DMS53 (cell line): ENCODE measurements around the gene ADAM8.

Experiments
- DNase-seq: peaks from one replicate; lab custom pipeline; 2025; lab: John Stamatoyannopoulos, UW

Gene ADAM8

DNA sequence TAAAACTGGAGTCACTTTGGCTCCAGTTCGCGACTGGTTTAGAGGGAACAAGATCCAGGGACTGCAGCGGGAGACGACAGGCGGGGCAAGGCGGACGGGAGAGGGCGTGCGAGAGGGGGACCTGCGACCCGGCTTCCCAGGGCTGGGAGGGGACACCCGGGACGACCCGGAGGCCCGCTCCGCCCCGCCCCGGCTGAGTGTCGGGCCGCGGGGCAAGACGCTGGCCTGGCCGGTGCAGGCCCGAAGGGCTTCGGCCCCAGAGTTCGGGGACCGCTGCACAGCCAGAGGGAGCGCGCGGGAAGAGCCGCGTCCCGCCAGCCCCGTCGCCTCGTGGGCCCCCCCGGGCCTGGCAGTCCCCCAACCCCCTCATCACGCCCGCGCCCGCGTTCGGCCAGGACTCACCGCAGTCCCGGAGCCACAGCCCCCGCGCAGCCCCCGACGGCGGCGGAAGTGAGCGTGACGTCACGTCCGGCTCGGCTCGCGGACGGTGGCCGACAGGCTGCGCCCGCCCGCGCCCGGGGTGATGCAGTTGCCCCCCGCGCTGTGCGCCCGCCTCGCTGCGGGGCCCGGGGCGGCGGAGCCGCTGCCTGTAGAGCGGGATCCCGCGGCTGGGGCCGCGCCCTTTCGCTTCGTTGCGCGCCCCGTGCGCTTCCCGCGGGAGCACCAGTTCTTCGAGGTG lies 31.9 kb upstream of the ADAM8 start, which contains the start of the genes TUBGCP2 and ZNF511:
Gene TUBGCP2 (minus strand): TSS at position 452 of the 679 bp plus-strand sequence. CDS start 5,931 bp downstream, outside the sequence.
Gene ZNF511 (plus strand): TSS at position 494 of the 679 bp plus-strand sequence. CDS start 30 bp downstream, at position 524.
- peak; percentile 90 for DNase-seq

GRCh38 chr10:133307776-133308420 lies 31.2 kb upstream of the ADAM8 start:
- DNase-seq, result peak; percentile 95

GRCh38 chr10:133306941-133307379 lies 30.3 kb upstream of the ADAM8 start:
- no peak for DNase-seq

DNA sequence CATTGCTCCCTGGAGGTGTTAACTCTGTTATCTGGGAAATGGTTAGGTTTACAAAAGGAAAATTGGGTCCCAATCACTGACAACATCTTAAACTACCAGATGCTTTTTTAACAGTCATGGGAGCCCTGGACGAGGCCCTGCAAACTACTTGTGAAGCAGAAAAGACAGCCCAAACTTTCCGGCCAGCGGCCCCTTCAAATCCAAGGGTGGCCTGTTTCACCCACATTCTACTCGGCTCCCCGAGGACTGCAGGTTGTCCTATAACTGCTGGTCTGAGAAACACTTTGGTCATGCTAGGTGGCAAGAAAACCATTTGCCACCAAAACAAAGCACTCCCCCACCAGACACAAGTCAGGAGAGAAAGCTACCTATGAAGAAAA lies 29.4 kb upstream of the ADAM8 start:
- no peak for DNase-seq

DNA sequence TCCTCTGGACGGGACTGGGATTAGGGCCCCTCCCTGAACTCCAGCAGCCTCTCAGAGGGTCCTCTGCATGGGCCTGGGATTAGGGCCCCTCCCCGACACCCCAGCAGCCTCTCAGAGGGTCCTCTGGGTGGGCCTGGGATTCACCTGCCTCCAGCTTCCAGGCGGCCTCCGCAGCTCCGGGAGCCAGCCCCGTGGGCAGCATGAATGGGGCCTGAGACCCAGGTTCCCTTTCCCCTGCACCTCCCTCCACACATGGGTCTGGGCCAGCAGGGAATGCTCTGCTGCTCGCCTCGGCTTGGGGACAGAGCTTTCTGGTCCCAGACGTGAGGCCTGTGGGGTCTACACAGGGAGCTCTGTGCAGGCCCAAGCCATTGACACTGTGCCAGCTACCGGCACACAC lies 26.5 kb upstream of the ADAM8 start:
- DNase-seq, result no peak

- DNase-seq, result no peak
Measured at GRCh38 chr10:133302230-133302629, 25.6 kb upstream of the ADAM8 start.

DNA sequence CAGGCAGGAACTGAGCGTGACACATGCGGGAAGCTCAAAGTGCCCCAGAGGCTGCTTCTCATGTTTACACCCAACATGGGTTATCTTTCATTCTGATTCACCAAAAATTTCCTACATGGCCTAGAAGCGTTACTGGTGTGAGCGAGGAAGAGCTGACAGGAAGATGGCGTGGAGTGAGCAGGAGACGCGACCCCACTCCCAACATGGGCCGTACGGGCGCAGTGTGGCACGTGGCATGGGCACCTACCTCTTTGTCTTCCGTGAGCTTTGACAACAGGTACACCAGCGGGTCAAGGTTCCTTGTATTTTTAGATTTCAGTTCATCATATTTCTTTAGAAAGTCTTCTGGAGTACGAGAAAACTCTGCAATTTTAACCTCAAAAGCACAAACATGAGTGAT lies 23.1 kb upstream of the ADAM8 start:
- no peak for DNase-seq

DNA sequence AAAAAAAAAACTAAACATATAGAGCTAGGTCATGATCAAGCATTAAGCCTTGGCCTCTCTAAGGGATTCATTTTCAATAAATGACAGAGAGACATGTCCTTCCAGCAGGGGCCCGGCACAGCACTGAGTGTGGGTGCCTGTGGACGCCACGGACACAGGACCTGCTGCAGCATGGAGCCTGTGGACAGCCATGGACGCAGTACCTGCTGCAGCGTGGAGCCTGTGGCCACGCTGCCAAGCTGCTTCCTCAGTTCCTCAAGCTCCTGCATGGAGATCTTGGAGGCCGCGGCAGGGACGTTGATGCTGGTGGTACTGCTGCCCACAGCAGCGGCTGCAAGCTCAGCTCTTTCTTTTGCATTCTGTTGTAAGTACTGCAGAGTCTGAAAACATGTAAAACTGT lies 22.6 kb upstream of the ADAM8 start:
- no peak for DNase-seq

- no peak for DNase-seq
Measured at GRCh38 chr10:133298466-133298865, 21.8 kb upstream of the ADAM8 start.

DNA sequence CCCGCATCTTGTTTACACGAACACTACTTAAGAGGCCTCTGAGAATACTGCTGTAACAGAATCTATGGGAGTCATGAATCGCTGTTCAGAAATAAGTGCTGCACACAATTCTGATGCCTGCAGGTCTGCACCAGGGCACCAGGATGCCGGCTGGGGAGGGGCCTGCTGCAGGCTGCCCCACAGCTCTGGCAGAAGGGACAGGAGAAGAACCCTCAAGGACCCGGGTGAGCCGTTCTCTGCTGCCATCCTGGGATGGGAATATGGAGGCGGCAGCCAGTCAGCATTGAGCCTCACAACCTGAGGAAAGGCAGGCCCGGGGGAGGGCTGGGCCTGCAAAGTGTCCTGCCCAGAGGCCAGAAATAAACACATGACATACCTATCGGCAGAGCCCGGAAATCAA lies 20.8 kb upstream of the ADAM8 start:
- DNase-seq, result no peak

GRCh38 chr10:133295426-133296320 lies 19.0 kb upstream of the ADAM8 start:
- DNase-seq, result no peak

DNA sequence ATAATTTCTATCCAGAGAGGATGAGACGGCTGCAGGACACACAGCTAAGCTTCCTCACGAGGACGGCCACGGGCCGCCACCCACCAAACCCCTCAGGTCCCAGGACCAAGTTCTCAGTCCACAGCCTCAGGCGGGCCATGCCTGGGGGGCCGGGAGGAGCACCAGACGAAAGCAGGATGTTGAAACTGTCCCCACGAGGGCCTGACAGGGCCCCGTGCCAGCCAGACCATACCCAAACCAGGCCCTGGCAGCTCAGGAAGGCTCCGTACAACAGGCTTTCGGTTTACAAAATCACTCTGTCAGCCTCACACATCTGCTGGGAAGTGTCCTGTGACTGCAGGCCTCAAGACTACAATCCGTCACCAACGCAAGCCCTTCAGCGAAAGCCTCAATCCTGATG lies 17.5 kb upstream of the ADAM8 start:
- DNase-seq, result no peak

- DNase-seq, result no peak
Measured at GRCh38 chr10:133293810-133294119, 17.1 kb upstream of the ADAM8 start.

GRCh38 chr10:133292919-133293809 lies 16.5 kb upstream of the ADAM8 start:
- no peak for DNase-seq

DNA sequence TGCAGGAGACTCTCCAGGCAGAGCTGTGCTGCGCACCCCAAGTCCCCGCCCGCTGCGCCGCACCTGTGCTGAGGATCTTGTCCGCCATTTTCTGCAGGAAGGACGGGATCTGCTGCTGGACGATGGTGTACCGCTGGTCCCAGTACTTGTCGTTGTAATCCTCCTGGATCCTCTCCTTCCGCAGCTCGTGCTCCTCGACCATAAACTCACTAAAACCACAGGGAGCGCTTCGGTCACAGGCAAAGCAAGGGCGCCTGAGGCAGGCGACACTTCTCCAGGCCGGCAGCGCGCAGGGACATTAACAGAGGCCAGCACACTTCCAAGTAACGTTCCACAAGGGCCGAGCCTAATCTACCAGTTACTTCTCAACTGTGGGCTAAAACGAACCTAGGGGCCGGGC lies 13.1 kb upstream of the ADAM8 start:
- DNase-seq, result no peak

GRCh38 chr10:133287832-133288500 lies 11.3 kb upstream of the ADAM8 start:
- DNase-seq, result no peak

DNA sequence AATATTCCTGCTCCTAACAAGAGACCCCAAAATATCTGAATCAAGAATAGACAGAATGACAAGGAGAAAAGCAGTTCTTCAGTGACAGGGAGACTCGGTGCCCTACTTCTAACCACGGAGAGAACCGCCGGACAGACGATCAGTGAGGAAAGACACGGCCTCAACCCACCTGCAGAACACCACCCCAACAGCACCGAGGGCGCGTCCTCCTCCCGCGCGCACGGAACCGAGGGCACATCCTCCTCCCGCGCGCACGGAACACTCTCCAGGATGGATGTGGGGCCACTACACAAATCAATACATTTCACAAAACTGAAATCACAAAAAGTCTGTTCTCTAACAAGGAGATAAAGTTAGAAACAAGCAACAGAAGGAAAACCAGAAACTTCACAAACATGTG lies 9.7 kb upstream of the ADAM8 start:
- DNase-seq, result no peak

DNA sequence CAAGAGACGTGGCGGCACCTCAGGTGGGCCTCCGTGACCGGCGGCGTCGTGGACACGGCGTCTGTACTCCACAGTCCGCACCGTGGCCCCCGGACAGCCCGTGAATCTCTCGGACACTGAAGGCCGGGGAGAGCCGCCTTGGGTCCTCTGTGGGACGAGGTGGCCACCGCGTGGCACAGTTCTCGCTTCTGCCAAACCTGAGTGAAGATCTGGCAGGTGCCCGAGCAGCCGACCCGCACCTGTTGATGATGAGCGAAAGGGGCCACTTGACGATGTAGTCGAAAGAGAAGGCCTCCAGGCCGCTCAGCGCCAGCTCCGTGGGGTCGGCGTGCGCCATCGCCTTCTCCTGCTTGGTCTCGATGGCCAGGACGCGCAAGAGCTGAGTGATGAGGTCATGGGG lies 8.5 kb upstream of the ADAM8 start:
- DNase-seq, result no peak

DNA sequence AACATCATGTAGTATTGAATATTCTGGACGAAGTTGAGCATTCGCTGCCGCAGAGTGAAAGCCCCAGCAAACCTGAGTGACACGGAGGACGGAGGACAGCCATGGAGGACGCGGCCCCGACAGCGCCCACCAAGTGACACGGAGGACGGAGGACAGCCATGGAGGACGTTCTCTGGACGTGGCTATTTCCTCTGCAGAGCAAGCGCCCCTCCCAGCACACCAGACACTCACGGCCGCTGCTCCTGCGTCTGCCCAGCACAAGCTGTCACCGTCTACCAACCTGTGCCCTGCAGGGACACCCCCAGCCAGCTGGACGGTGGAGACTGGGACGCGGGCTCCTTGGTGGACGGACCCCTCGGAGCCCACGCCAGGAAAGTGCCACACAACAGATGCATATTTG lies 7.3 kb upstream of the ADAM8 start:
- DNase-seq, result no peak

DNA sequence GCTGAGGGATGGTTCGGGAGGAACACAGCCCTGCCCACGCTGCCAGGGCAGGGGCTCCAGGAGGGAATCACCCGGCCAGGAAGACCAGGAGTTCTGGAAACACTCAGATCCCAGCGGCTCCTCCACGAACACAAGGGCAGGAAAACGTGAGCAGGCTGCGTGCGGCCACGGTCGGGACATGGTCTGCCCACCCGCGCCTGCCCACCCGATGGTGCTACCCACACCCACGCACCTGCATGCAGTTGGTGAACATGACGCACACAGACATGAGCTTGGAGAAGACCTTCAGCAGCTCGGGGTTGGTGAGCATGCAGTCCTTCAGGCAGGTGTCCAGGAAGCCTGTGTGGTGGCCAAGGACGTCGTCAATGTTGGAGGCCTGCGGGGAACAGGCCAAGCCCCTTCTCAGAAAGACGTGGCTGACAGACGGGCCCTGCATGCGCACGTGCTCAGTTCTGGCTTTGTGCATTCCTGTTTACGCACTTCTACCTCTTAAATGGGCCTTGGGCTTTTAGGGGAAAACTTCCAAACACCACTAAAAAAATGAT lies 6.2 kb upstream of the ADAM8 start:
- no peak for DNase-seq
